Superior temporal gyrus (tissue), 1 donor: ENCODE data around the gene MAPK8IP1.

Source experiments
- DNase-seq: peaks from one replicate; pipeline ENCODE4 v3.0.0-alpha.2; 2016; ENCODE audit errors: extremely low spot score

MAPK8IP1 gene

DNA sequence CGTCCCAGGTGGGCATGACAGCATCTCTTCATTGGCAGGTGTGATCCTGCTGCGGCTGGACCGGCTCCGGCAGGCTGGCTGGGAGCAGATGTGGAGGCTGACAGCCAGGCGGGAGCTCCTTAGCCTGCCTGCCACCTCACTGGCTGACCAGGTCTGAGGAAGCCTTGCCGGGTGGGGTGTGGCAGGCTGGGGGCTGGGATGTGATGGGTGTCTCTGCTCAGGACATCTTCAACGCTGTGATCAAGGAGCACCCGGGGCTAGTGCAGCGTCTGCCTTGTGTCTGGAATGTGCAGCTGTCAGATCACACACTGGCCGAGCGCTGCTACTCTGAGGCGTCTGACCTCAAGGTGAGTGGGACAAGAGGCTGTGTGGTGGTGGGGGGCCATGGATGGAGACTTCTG is 40.5 kb downstream of the MAPK8IP1 start:
- DNase-seq, result no peak

DNA sequence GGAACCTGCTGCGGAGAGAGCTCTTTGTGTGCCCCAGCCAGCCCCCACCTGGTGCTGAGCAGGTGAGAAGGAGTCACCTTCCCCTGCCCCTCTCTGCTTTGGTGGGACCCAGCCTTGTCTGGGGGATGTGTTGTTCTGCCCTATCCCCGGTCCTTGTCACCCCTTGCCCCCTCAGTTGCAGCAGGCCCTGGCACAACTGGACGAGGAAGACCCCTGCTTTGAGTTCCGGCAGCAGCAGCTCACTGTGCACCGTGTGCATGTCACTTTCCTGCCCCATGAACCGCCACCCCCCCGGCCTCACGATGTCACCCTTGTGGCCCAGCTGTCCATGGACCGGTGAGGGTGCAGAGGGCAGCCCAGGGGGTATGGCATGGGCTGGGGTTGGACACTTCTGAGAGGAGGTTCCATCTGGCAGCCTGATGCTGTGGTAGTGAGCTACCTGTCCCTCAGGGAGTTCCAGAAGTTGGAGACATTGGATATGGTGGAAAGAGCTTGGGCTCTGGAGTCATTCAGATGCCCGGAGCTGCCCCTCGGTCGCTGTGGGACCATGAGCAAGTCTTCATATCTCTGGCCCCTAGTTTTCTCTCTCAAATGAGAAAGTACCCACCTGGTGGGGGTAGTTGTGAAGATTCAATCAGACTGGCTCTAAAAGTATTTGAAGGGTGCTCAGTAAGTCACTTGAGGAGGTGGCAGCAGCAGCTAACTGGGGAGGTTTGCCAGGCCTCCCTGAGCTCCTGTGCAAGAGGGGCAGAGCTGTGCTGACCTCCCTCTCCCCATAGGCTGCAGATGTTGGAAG is 41.3 kb downstream of the MAPK8IP1 start:
- no peak for DNase-seq

DNA sequence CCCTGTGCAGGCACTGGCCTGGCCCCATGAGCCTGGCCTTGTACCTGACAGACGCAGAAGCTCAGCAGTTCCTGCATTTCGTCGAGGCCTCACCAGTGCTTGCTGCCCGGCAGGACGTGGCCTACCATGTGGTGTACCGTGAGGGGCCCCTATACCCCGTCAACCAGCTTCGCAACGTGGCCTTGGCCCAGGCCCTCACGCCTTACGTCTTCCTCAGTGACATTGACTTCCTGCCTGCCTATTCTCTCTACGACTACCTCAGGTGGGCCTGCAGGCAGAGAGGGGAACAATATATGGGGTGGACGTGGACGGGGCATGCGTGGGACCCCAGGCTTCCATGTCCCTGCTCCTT is 41.9 kb downstream of the MAPK8IP1 start:
- no peak for DNase-seq

DNA sequence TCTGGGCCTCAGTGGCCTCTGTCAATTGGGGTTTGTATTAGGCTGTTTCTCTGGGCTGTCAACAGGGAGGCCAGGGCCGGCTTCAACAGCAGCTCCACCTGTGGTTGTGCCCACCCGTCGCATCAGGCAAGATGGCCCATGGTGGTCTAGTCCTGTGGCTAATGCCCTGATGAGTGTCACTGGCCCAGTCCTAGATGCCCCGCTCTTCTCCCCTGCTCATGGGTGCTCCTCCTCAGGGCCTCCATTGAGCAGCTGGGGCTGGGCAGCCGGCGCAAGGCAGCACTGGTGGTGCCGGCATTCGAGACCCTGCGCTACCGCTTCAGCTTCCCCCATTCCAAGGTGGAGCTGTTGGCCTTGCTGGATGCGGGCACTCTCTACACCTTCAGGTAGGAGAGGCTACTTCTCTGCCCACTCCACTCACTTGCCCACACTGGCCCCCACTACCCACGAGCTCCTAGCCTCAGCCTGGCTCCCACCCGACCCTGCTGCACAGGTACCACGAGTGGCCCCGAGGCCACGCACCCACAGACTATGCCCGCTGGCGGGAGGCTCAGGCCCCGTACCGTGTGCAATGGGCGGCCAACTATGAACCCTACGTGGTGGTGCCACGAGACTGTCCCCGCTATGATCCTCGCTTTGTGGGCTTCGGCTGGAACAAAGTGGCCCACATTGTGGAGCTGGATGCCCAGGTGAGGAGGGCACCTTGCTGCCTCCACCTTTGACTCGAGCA is 42.4 kb downstream of the MAPK8IP1 start:
- no peak for DNase-seq

DNA sequence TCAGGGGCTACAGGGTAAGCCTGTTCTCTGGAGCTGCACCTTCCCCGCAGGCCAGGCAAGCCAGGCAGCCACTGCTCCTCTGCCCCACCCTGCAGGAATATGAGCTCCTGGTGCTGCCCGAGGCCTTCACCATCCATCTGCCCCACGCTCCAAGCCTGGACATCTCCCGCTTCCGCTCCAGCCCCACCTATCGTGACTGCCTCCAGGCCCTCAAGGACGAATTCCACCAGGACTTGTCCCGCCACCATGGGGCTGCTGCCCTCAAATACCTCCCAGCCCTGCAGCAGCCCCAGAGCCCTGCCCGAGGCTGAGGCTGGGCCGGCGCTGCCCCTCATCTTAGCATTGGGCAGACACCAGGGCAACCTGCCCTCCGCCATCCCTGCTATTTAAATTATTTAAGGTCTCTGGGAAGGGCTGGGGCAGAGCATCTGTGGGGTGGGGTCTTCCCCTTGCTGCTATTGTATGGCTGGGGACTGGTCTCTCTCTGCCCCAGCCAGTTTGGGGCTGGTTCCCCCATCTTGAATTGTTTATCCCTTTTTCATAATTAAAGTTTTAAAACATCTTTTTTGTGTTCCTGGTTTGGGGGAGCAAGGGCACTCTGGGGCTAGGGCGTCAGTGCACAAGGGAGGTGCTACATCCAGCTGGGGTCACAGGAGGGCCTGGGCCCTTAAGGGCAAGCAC is 43.2 kb downstream of the MAPK8IP1 start:
- DNase-seq, result no peak

DNA sequence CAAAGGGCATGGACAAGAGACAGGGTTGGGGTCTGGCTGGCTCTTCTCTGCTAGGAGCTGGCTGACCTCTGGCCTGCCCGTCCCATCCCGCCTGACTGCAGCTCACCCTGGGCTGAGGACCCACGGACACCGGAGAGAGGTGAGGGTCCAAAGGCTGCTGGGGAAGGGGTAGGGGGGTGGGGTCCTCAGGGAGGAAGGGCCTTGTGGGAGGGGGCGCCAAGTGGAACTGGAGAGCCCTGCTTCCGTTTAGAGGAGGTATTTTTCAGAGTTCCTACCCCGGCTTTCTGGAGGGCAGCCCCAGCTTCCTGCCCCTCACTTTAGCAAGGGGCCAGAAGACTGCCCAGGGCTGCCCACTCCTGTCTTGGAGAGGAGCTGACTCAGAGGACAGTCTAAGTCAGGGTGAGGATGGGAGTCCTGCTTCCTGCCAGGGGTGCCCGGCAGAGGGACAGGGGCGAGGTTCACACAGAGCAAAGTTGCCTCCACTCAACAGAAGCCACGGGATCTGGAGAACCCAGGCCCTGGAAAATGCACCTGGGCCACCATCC is 44.1 kb downstream of the MAPK8IP1 start:
- no peak for DNase-seq

DNA sequence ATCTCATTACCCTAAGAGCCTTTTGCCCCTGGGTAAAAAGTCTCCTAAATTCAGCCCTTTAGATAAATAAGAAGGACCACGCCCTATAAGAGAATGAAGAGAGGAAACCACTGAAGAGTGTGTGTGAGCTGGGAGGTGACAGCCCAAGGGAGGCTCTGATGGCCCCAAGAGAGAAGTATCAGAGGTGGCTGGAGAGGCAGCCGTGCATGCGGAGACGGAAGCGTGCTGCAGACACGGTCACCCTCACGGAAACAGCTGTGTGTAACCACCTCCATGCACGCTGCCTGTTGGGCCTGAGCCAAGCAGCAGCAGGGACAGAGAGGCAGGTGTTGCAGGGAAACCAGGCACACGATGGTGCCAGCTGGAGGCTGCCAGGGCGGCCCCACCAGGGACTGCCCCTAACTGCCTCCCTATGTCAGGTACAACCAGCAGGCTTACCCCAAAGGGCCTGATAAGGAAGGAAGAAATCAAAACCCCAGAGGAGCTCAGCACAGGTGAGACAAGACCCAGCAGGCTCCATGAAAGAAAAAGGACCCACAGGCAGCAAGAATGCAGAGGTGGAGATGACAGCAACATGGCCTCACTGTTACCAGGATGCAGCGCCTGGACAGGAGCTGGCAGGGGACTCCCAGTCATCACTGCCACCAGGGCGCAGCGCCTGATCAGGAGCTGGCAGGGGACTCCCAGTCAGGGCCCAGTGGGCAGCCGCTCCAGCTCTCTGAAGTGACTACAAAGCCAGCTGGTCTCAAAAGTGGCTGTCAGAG is 44.8 kb downstream of the MAPK8IP1 start:
- DNase-seq, result no peak

DNA sequence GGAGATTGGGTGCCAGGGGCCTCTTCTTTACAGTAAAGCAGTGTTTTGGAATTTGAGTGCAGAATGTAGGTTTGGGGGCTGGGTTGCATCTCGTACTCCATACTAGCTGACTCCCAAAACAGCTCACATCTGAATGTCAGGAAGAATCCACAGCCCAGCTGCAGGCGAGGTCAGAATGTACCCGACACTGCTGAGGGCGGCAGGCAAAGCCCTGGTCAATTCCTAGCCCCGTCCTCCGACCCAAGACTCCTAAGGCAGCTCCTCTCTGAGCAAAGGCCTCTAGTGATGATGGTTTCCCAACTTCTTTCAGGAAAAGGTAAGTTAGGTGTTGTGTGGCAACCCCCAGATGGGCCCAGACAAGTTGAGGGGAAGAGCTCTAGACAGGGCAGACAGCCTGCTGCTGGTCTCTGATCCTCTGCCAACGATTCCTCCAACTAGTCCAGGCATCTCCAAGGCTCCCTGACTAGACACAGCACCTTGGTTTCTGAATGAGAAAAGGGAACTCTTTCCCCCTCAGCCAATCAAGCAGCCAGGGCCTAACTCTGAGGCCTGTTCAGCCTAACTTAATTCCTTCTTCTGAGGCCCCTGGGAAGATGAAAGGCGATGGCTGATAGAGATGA is 45.6 kb downstream of the MAPK8IP1 start:
- no peak for DNase-seq

DNA sequence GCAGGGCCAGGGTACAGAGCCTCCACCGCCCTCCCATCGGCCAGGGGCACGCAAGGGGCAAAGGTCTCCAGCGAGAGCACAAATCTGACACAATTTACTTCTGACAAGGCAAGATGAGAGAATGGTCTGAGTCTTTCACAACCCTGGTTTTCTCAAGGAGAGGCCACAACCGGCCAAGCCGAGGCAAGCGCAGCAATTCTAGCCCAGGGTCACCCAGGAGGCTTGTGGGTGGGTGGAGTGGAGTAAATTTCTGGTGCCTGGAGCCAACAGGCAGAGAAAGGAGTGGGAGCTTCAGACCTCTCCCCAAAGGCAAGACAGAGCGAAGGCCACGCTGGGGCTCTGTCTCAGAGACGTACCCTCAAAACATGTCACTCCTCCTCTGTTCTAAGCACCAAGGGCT is 46.3 kb downstream of the MAPK8IP1 start:
- no peak for DNase-seq

DNA sequence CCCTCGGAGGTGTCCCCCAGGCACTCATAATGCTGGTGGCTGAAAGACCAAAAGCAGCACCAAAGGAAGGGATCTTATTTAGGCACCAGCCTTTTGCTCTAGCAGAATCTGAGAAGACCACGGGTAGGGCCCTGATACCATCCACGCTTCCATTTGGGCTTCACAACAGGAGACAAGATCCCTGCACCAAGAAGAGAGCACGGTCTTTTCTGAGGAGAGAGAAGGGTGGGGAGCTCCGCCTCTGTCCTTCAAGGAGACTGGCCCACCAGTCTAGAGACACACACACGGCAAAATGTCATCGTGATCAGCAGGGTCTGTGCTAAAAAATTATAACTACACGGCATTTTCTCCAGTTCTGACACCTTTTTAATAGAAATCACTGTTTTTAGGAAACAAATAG is 46.8 kb downstream of the MAPK8IP1 start:
- no peak for DNase-seq

DNA sequence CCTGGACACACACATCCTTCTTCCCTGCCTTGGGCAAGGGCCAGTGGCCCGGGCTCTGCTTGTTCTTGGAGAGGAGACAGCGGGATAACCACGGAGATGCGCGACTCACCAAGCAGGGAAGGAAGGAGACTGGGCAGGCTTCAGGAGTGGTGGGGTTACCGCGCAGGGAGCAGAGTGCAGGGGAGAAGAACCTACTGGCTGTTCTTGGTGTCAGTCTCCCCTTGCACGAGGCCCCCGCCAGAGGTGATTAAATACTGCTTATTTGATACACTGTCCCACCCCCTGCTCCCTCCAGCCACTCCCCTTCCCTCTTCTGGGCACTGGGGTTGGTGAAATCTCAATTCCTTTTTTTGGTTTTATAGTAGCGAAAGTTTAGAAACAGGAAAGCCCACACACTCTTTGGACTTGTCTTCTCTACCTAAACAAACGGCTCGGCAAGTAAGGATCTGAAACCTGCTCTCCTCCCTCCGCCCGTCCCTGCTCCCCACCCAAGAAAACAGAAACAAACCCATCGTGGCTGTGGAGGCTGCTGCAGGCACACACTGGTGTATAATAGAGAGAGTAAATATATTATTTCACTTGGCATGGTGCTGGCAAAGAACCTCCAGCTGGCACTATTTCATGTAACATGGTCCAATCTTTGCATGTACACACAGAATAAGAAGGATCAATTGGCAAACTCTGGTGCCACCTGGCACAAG is 47.8 kb downstream of the MAPK8IP1 start:
- no peak for DNase-seq

DNA sequence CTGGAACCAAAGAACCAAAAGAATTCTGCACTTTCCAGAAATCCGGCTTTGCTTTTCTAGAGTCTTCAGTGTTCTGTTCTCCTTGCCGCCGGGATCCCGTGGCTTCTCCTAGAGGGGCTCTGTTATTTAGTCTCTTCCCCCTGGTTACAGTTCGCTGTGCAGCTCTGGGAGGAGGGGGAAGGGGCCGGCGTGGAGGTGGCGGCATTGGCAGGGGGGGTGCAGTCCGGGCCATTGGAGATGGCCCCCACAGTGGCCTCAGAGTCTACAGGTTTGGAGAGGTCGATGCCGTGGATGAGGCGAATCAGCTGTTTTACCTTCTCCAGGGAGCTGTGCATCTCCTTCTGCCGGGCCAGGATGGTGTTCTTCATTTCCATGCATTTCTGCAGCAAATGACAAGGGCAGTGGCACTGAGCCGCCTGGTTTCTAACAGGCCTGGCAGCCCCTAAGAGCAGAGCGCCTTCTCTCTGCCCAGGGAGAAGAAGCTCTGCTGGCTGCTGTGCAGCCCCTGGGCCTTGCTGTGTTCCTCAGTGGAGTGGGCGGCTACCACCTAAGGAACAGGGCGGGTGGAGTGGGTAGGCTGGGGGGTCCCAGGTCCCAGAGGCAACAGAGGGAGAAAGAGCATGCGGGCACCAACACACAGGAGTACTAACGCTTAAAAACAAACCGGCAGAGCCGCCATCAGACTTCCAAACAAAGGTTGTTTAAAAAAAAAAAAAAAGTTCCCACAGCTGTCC is 48.6 kb downstream of the MAPK8IP1 start:
- no peak for DNase-seq

DNA sequence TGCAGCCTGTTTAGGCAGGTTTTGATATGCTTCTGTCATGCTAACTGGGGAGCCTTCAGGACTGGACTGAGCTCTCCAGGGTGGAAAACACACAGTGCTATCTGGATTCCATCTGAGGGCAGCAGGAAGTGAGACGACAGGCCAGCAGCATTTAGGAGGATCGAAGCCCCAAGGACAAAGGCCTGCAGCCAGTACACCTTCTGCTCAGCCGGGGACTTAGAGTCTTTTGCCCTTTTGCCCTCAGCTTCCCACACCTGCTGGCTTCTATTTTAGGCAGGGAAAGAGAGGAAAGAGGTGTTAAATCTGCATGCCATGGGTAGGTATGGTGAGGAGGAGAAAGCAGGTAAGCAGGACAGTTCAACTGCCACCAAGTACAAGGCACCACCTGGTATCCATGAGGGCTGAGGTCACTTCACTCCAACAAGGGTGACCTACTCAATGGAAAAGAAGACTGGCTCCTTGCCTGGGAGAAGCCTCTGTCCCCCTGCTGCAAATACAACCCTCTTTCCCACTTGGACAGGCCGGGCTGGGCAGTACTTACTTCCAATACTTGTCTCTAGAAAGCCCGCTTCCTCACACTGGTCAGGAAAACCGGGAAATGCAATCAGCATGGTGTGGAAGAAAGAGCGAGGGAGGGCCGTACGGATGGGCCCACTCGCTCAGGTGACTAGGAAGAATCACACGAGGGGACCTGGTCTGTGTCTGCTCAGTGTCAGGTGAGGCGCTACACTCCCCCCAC is 49.3 kb downstream of the MAPK8IP1 start:
- DNase-seq, result no peak

DNA sequence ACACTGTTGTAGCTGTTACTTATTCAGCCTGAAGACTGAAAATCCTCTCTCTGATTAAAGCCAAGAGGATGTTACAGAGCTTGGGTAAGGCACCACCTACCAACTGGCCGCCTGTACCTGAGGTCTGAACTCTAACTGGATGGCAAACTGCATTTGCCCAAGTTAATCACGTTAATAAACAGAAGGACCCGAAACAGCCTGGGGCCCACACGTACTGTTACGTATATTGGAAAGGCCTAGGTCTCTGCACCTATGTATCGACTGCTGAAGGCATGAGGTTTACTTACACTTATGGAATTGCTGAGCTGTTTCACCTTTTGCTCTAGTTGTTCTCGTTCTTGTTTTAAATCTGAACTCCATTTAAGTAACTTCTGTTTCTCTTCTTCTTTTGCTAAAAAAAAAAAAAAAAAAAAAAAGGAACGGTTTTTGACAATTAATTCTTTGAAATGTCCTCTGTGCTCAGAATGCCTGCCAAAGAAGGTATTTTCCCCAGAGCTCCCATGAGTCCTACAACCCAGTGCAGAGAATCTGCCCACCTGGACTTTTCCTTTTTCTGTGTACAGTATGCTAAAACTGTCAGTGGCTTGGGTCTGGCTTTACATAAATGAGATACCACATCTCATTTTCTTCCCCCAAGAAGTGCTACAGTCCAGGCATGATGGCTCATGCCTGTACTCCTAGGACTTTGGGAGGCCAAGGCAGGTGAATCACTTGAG is 50.1 kb downstream of the MAPK8IP1 start:
- DNase-seq, result no peak

DNA sequence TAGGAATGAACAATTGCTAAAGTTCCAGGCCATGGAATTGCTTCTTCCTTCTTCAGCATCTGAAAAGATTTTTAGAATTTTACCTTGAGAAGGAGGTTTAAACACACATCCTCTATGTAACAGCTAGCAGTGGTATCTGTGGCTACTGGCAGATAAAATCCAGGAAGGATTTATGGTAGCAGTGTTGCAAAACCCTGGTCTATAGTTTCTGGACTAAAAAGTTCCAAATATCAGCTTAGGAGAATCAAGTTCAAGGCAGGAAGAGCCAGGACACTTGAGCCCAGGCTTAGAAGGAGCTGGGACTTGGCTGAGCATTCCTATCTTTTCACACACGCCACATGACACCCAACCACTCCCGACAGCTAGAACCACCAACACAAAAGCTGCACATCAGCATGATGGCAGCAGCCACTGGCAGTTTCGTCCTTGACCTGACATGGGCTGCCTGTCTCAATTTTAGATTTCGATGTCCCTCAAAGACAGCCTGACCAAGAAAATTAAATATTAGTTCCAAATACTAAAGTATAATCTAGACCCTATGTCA is 51.1 kb downstream of the MAPK8IP1 start:
- no peak for DNase-seq

DNA sequence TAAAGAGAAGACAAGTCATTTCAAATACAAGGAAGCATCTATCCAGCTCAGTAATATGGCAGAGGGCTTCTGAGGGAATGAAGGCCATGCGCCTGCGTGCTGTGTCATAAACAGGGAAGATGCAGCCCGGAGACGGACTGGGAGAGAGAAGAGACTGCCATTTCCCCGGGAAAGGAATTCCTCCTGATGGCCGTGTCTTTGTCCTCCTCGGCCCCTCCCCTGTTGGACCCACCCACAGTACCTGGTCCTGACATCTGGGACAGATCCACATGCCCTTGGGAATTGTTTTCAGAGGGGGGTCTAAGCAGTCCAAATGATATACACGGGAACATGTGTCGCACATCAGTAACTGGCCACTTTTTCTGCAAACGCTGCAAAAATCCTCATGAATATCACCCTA is 52.5 kb downstream of the MAPK8IP1 start:
- DNase-seq, result no peak

DNA sequence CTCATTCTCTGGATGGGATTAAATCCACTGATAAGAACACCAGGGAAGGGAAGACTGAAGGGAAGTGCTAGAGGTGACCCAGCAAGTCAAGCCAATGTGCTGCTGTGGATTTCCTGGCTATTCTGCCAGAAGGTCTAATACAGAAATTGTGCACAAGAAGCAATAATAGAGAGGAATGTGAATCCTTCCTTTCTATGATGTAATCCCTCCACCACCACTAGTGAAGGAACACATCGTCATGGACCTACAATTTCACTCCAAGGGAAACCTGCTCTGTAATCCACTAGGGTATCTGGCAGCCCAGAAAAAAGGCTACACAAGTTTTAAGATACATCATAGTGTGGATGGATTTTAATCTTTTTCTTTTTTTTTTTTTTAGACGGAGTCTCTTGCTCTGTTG is 54.4 kb downstream of the MAPK8IP1 start:
- DNase-seq, result no peak

DNA sequence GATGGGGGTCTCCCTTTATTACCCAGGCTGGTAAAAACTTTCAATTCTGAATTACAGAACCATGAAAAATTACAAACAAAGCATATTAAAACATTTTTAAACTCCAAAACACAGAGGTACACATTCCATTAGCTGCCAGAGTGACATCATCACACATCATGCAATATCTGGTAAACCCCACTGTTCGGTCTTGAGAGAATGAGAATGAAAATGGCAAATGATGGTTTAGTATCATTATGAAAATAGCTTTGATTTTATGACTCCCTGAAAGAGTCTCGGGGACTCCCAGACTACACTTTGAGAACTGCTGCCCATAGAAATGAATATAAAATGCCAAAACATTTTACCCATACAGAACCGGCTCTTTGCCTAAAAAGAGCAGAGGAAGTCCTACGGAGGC is 55.8 kb downstream of the MAPK8IP1 start:
- DNase-seq, result no peak
